DND-41 (cell line): ENCODE results near the gene LBX2.

Experiments
- ATAC-seq: fragments of 200-7000 bp; cut with Tn5 transposase; 3 replicates; pipeline ENCODE4 v1.9.1; 2021; ENCODE audit warnings: low read depth; ENCODE audit not compliant: insufficient read depth
- DNase-seq: peaks from one replicate; pipeline ENCODE4 v3.0.0-alpha.2; 2020
- H2AFZ ChIP-seq: 2 replicates; pipeline ENCODE4 v1.6.0; 2012; ENCODE audit warnings: low read depth, low read length
- H3K27ac ChIP-seq: 2 replicates; pipeline ENCODE4 v1.5.1; 2012; ENCODE audit warnings: low read length, inconsistent platforms
- H3K27me3 ChIP-seq: fragments of 200-600 bp; sonication (generic); 2 replicates; pipeline ENCODE4 v1.6.0; 2012; ENCODE audit warnings: low read length, mild to moderate bottlenecking, inconsistent platforms; ENCODE audit not compliant: insufficient read depth, poor library complexity
- H3K36me3 ChIP-seq: 2 replicates; pipeline ENCODE4 v1.5.1; 2012; ENCODE audit warnings: low read length, inconsistent platforms; ENCODE audit not compliant: insufficient read depth
- H3K4me1 ChIP-seq: 2 replicates; pipeline ENCODE4 v1.5.1; 2012; ENCODE audit warnings: mild to moderate bottlenecking, low read length; ENCODE audit not compliant: insufficient read depth
- H3K4me2 ChIP-seq: 2 replicates; pipeline ENCODE4 v1.6.0; 2012; ENCODE audit warnings: mild to moderate bottlenecking, moderate library complexity, low read length, inconsistent platforms; ENCODE audit not compliant: insufficient read depth
- H3K4me3 ChIP-seq, 2 experiments: fragments of 200-600 bp in 1 of 2; shearing (Covaris generic) in 1 of 2; 2 replicates each; pipeline ENCODE4 v1.5.1; 2012 to 2016; ENCODE audit warnings: inconsistent platforms in 2 of 2, low read length in 2 of 2, mild to moderate bottlenecking in 2 of 2, low read depth in 1 of 2, moderate library complexity in 1 of 2
- H3K79me2 ChIP-seq: 2 replicates; pipeline ENCODE4 v1.6.0; 2012; ENCODE audit warnings: low read length, inconsistent platforms; ENCODE audit not compliant: insufficient read depth
- H3K9ac ChIP-seq: 2 replicates; pipeline ENCODE4 v1.6.0; 2012; ENCODE audit warnings: low read depth, mild to moderate bottlenecking, inconsistent platforms, low read length, moderate library complexity
- H3K9me3 ChIP-seq: 2 replicates; pipeline ENCODE4 v1.5.1; 2012; ENCODE audit warnings: low read length, moderate library complexity, mild to moderate bottlenecking, inconsistent platforms; ENCODE audit not compliant: insufficient read depth, severe bottlenecking
- H4K20me1 ChIP-seq: 2 replicates; pipeline ENCODE4 v1.6.0; 2012; ENCODE audit warnings: low read length; ENCODE audit not compliant: insufficient read depth
- CTCF ChIP-seq: IDR thresholded peaks from 2 replicates; pipeline ENCODE4 v1.5.1; 2012; ENCODE audit warnings: borderline replicate concordance, low read length, moderate library complexity, mild to moderate bottlenecking; ENCODE audit not compliant: poor library complexity, severe bottlenecking; ENCODE audit errors: extremely low read depth
- EZH2 ChIP-seq: IDR thresholded peaks from 3 replicates; pipeline ENCODE4 v1.6.1; 2012; ENCODE audit warnings: borderline replicate concordance, low read depth, mild to moderate bottlenecking, moderate library complexity, low read length, inconsistent platforms; ENCODE audit not compliant: severe bottlenecking

Gene LBX2

GRCh38 chr2:74458938-74459363 is 40.5 kb downstream of the LBX2 start:
- peak overlapping the region; percentile 72 for H2AFZ ChIP-seq
- peaks cover 4% of the 10 kb centered on the region for H4K20me1 ChIP-seq
- H3K27me3 ChIP-seq = no peaks in the 10 kb centered on the region
- H3K79me2 ChIP-seq = peaks cover 44% of the 10 kb centered on the region
- H3K4me2 ChIP-seq = peak overlapping the region; percentile 97
- peaks cover 33% of the 10 kb centered on the region for H3K36me3 ChIP-seq
- H3K4me3 ChIP-seq = peak overlapping the region; percentile 77 to 94
- peaks cover 57% of the 10 kb centered on the region for H3K4me1 ChIP-seq
- no peaks in the 10 kb centered on the region for H3K9me3 ChIP-seq
- TF ChIP-seq CTCF (no peak), EZH2 (no peak)
- peak overlapping the region; percentile 88 for H3K27ac ChIP-seq
- DNase-seq (no peak), ATAC-seq (no peak)
- H3K9ac ChIP-seq = peak overlapping the region; percentile 86

DNA sequence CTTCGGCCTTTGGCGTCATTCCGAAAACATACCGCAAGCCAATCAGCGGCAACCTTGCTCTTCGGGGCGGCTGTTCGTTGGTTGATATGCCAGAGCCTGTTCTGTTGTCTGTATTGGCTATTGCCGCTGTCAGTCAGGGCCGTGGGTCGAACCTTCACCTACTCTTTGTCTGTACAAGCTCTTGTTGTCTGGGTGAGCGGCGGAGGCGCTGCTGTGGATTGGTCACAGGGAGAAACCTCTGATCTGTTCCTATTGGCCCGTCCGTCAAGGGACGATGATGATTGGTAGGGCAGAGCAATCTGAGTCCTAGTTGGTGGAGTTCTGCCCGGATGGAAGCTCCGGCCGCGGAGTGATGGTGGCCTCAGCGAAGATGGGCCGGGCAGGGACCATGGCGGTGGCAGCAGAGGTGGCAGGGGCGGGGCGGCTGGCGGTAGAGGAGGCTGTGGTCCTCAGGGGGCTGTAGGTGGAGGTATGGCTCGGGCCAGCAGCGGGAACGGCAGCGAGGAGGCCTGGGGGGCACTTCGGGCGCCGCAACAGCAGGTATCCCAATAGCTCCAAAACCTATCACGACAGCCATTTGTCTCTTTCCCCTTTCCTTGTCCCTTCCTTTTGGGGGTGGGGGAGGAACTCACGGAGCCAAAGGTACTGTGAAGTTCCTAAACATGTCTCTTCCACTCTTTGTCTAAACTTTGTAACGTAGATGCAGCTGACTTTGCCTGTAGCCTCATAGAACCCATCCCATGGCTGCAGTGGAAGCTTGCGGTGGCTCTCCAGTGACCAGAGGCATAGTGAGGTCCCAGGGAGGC is 41.1 kb downstream of the LBX2 start, which contains the start of gene WBP1:
Gene WBP1 (plus strand): TSS at position 307 of the 806 bp plus-strand sequence. CDS start 165 bp downstream, at position 472.
- H3K27ac ChIP-seq = peak within 1 kb of the TSS; percentile 88
- peaks cover 32% of the 10 kb centered on the region for H3K36me3 ChIP-seq
- no peaks in the 10 kb centered on the region for H3K9me3 ChIP-seq
- no peaks in the 10 kb centered on the region for H3K27me3 ChIP-seq
- peaks cover 55% of the 10 kb centered on the region for H3K4me1 ChIP-seq
- H3K4me2 ChIP-seq = peak within 1 kb of the TSS; percentile 97
- DNase-seq = peak; percentile 100
- peak; percentile 87 for ATAC-seq
- peaks cover 40% of the 10 kb centered on the region for H3K79me2 ChIP-seq
- peaks cover 3% of the 10 kb centered on the region for H4K20me1 ChIP-seq
- peak within 1 kb of the TSS; percentile 86 for H3K9ac ChIP-seq
- no peak for TF ChIP-seq EZH2
- TF ChIP-seq CTCF = no peak
- peak within 1 kb of the TSS; percentile 77 to 94 for H3K4me3 ChIP-seq
- H2AFZ ChIP-seq = peak within 1 kb of the TSS; percentile 72

DNA sequence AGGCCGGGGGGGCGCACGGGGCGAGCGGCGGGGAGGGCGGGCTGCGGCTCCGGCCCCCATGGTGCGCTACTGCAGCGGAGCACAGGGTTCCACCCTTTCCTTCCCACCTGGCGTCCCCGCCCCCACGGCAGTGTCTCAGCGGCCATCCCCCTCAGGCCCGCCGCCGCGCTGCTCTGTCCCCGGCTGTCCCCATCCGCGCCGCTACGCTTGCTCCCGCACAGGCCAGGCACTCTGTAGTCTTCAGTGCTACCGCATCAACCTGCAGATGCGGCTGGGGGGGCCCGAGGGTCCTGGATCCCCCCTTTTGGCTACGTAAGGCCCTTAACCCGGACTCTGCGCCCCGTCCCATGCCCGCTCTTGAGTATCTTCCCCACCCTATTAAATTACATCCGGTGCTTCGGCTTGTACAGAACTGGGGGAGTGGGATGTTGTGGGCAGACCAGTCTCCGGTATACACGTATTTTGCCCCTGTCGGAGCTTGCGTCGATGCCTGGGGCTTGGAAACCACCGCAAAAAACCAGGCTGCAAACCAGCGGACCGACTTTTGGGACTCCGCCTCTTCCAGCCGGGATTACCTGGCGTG is 41.8 kb downstream of the LBX2 start:
- peak overlapping the region; percentile 69 for H2AFZ ChIP-seq
- DNase-seq = peak; percentile 83
- TF ChIP-seq CTCF (no peak), EZH2 (no peak)

More for the DNA sequence above, 41.8 kb downstream of the LBX2 start:
- Histone ChIP-seq H3K27ac (peak overlapping the region; percentile 86), H3K79me2 (peaks cover 35% of the 10 kb centered on the region), H3K4me3 (peak overlapping the region; percentile 38 to 77; a peak in 3 of 4 replicates), H4K20me1 (no peaks in the 10 kb centered on the region; the same call in 1 of the 2 replicates), H3K4me1 (peaks cover 55% of the 10 kb centered on the region), H3K36me3 (peaks cover 25% of the 10 kb centered on the region), H3K9me3 (no peaks in the 10 kb centered on the region), H3K9ac (peak overlapping the region; percentile 78), H3K27me3 (no peaks in the 10 kb centered on the region), H3K4me2 (peak overlapping the region; percentile 95)
- ATAC-seq = peak; percentile 44
